ENCODE measurements around the gene FXYD4.

DNA sequence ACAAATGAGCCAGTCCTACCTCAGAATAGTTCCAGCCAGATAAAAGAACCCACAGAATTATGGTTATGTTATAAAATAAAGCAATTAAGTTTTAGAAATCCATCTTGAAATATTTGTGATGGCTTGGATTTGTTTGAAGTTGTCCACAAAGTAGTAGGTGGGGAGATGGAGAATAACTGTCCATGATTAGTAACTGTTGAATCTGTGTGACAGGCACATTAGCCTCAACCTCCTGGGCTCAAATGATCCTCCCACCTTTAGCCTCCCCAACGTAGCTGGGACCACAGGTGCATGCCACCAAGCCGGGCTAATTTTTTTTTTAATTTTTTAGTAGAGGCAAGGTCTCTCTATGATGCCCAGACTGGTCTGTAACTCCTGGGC, 27.5 kb downstream of the FXYD4 start:
- TF ChIP-seq, protein P1, sequence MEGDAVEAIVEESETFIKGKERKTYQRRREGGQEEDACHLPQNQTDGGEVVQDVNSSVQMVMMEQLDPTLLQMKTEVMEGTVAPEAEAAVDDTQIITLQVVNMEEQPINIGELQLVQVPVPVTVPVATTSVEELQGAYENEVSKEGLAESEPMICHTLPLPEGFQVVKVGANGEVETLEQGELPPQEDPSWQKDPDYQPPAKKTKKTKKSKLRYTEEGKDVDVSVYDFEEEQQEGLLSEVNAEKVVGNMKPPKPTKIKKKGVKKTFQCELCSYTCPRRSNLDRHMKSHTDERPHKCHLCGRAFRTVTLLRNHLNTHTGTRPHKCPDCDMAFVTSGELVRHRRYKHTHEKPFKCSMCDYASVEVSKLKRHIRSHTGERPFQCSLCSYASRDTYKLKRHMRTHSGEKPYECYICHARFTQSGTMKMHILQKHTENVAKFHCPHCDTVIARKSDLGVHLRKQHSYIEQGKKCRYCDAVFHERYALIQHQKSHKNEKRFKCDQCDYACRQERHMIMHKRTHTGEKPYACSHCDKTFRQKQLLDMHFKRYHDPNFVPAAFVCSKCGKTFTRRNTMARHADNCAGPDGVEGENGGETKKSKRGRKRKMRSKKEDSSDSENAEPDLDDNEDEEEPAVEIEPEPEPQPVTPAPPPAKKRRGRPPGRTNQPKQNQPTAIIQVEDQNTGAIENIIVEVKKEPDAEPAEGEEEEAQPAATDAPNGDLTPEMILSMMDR (IDR thresholded peaks at IDR 0.05) = no peak
- no peak for TF ChIP-seq POLR2A (IDR thresholded peaks at IDR 0.05)
- TF ChIP-seq POLR2AphosphoS5 (IDR thresholded peaks at IDR 0.05) = no peak
- TF ChIP-seq EP300 (IDR thresholded peaks at IDR 0.05) = no peak

Measured in sigmoid colon (tissue), 4 donors.